Body of pancreas (tissue), 4 donors: ENCODE data around the gene KLRK1.

ENCODE experiments used
- POLR2A ChIP-seq, 3 donors: fragments of 450-650 bp; IDR thresholded peaks; one replicate each; pipeline ENCODE4 v1.6.1; 2016; ENCODE audit warnings: antibody characterized with exemption in 3 of 3, mild to moderate bottlenecking in 2 of 3
- TF ChIP-seq, protein P1 (sequence below), 7 experiments: fragments of 450-650 bp in 4 of 7; fragments of 200-600 bp in 3 of 7; sonication (generic) in 3 of 7; IDR thresholded peaks; one replicate each; pipeline ENCODE4 v1.5.1; 2016 to 2019; ENCODE audit warnings: antibody characterized with exemption in 7 of 7

GRCh38 chr12:10409392-10409791 is 19.6 kb upstream of the KLRK1 start, which contains the start of gene KLRC4:
- no peak for TF ChIP-seq POLR2A (IDR thresholded peaks at IDR 0.05)
- TF ChIP-seq, protein P1, sequence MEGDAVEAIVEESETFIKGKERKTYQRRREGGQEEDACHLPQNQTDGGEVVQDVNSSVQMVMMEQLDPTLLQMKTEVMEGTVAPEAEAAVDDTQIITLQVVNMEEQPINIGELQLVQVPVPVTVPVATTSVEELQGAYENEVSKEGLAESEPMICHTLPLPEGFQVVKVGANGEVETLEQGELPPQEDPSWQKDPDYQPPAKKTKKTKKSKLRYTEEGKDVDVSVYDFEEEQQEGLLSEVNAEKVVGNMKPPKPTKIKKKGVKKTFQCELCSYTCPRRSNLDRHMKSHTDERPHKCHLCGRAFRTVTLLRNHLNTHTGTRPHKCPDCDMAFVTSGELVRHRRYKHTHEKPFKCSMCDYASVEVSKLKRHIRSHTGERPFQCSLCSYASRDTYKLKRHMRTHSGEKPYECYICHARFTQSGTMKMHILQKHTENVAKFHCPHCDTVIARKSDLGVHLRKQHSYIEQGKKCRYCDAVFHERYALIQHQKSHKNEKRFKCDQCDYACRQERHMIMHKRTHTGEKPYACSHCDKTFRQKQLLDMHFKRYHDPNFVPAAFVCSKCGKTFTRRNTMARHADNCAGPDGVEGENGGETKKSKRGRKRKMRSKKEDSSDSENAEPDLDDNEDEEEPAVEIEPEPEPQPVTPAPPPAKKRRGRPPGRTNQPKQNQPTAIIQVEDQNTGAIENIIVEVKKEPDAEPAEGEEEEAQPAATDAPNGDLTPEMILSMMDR (IDR thresholded peaks at IDR 0.05) = no peak
